Lower leg skin (tissue), 3 donors: ENCODE measurements around the gene SERINC3.

Experiments
- POLR2A ChIP-seq, 2 donors: fragments of 450-650 bp; IDR thresholded peaks; one replicate each; pipeline ENCODE4 v1.6.1; 2016 to 2017; ENCODE audit warnings: antibody characterized with exemption in 2 of 2, mild to moderate bottlenecking in 1 of 2, moderate library complexity in 1 of 2
- TF ChIP-seq, protein P1 (sequence below), 3 donors: fragments of 450-650 bp; IDR thresholded peaks; one replicate each; pipeline ENCODE4 v1.5.1; 2016; ENCODE audit warnings: antibody characterized with exemption in 3 of 3, mild to moderate bottlenecking in 3 of 3, moderate library complexity in 2 of 3

DNA sequence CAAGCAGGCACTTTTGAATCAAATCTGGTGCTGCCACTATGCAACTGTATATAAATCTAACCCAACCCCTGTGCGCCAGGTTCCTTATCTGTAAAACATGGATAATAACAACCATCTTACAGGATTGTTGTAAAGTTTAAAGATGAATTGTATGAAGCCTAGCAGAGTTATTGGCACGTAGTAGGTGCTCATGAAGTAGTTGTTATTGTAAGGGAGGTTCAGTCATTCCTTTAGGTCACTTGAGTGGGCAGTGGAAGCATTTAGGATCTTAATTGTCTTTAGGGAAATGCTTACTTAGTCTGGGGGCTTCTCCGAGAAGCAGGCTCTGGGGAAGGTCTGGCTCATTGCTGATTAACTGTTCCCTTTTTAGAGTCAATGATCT lies 30.7 kb upstream of the SERINC3 start:
- TF ChIP-seq, protein P1, sequence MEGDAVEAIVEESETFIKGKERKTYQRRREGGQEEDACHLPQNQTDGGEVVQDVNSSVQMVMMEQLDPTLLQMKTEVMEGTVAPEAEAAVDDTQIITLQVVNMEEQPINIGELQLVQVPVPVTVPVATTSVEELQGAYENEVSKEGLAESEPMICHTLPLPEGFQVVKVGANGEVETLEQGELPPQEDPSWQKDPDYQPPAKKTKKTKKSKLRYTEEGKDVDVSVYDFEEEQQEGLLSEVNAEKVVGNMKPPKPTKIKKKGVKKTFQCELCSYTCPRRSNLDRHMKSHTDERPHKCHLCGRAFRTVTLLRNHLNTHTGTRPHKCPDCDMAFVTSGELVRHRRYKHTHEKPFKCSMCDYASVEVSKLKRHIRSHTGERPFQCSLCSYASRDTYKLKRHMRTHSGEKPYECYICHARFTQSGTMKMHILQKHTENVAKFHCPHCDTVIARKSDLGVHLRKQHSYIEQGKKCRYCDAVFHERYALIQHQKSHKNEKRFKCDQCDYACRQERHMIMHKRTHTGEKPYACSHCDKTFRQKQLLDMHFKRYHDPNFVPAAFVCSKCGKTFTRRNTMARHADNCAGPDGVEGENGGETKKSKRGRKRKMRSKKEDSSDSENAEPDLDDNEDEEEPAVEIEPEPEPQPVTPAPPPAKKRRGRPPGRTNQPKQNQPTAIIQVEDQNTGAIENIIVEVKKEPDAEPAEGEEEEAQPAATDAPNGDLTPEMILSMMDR (IDR thresholded peaks at IDR 0.05), result no peak
- no peak for TF ChIP-seq POLR2A (IDR thresholded peaks at IDR 0.05)
